Skin epidermis (tissue), 12 donors: ENCODE measurements around the gene TTYH1.
"Not testable (repeated sequence)": the region's sequence is repeated elsewhere in the genome, so short reads cannot be mapped to it uniquely, and the experiment has no call there.

Experiments used
- H3K27ac ChIP-seq, 21 experiments: fragments of 200-600 bp; sonication (generic) in 11 of 21; one replicate each; pipeline ENCODE4 v1.5.0; 2020; ENCODE audit warnings: mild to moderate bottlenecking in 3 of 21, inconsistent platforms in 2 of 21, moderate library complexity in 2 of 21
- H3K4me3 ChIP-seq, 7 experiments: fragments of 200-600 bp; sonication (generic) in 2 of 7; one replicate each; pipeline ENCODE4 v1.5.0; 2020; ENCODE audit warnings: inconsistent platforms in 2 of 7, mild to moderate bottlenecking in 2 of 7, moderate library complexity in 1 of 7

TTYH1 gene

DNA sequence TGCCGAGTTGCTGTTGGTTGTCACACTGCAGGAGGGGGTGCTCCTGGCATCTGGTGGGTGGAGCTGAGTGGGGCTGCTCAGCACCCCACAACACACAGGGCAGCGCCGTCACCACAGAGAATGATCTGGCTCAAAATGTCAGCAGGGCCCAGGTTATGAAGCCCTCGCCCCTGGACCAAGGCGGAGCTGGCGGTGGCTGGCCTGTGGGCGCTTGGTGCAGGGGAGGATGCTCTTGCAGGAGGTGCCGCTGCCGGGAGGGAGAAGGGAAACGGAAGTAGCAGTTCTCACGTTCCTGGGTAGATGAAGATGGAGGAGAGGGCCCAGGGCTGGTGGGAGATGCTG lies 19.6 kb downstream of the TTYH1 start:
- H3K27ac ChIP-seq: no peak overlapping the region
- no peak overlapping the region for H3K4me3 ChIP-seq

DNA sequence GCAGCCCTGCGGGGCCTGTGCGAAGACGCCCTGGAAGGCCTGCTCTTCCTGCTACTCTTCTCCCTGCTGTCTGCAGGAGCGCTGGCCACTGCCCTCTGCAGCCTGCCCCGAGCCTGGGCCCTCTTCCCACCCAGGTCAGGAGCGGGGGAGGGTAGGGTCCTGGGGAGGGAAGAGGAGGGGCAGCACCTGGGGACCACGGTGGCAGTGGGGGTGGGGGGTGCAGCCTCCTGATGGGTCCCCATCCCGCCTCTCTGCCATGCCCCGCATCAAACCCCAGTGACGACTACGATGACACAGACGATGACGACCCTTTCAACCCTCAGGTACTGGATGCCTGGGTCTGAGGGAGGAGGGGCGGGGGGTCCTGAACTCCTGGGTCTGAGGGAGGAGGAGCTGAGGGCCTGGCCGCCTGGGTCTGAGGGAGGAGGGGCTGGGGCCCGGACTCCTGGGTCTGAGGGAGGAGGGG lies 20.3 kb downstream of the TTYH1 start:
- Histone ChIP-seq H3K4me3 (no peak overlapping the region), H3K27ac (no peak overlapping the region)

- no peak overlapping the region for H3K27ac ChIP-seq
These were observed 20.8 kb downstream of the TTYH1 start for GRCh38 chr19:54436031-54436523.

GRCh38 chr19:54436628-54437252 lies 21.5 kb downstream of the TTYH1 start:
- H3K4me3 ChIP-seq: no peak overlapping the region
- H3K27ac ChIP-seq: no peak overlapping the region

More at GRCh38 chr19:54436031-54436523, 20.8 kb downstream of the TTYH1 start:
- no peak overlapping the region for H3K4me3 ChIP-seq

GRCh38 chr19:54439174-54439851 lies 24.0 kb downstream of the TTYH1 start:
- Histone ChIP-seq H3K4me3 (no peak overlapping the region), H3K27ac (no peak overlapping the region)

DNA sequence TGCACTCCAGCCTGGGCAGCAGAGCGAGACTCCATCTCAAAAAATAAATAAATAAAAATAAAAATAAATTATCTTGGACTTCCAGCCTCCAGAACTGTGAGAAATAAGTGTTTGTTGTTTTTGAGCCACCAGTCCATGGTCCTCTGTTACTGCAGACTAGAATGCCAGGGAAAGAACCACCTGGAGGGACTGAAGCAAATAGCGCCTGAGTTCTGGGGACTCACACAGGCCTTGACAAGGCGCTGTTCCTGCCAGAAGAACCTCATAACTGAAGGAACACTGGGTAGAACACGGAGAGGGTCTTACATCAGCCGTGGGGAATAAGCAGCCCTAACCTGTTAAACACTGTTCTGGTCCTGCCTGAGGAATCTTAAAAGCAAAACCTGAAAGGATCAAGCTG lies 25.4 kb downstream of the TTYH1 start:
- Histone ChIP-seq H3K4me3 (no peak overlapping the region), H3K27ac (no peak overlapping the region)

DNA sequence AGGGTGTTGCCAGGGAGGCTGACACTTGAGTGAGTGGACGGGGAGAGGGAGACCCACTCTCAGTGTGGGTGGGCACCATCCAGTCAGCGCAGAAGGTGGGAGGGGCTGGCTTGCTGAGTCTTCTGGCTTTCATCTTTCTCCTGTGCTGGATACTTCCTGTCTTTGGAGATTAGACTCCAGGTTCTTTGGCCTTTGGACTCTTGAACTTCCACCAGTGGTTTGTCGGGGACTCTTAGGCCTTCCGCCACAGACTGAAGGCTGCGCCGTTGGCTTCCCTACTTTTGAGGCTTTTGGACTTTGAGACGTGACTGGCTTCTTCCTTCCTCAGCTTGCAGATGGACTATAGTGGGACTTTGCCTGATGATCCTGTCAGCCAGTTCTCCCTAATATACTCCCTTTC lies 29.5 kb downstream of the TTYH1 start:
- Histone ChIP-seq H3K27ac (no peak overlapping the region), H3K4me3 (no peak overlapping the region)

DNA sequence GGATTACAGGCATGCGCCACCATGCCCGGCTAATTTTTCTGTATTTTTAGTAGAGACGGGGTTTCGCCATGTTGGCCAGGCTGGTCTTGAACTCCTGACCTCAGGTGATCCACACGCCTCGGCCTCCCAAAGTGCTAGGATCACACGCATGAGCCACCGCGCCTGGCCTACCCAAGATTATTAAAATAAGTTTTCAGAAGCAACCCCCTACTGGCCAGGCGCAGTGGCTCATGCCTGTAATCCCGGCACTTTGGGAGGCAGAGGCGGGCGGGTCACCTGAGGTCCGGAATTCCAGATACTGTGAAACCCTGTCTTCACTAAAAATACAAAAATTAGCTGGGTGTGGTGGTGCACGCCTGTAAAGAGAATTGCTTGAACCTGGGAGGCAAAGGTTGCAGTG lies 31.1 kb downstream of the TTYH1 start:
- peak overlapping the region in 2 of 21 experiments; percentile 7 to 13 for H3K27ac ChIP-seq
- H3K4me3 ChIP-seq: not testable (repeated sequence)

- H3K27ac ChIP-seq: peak overlapping the region; percentile 87 to 99 (median 97)
- H3K4me3 ChIP-seq: peak overlapping the region; percentile 62 to 94 (median 89)
These were observed 32.9 kb downstream of the TTYH1 start for GRCh38 chr19:54448040-54448773.

DNA sequence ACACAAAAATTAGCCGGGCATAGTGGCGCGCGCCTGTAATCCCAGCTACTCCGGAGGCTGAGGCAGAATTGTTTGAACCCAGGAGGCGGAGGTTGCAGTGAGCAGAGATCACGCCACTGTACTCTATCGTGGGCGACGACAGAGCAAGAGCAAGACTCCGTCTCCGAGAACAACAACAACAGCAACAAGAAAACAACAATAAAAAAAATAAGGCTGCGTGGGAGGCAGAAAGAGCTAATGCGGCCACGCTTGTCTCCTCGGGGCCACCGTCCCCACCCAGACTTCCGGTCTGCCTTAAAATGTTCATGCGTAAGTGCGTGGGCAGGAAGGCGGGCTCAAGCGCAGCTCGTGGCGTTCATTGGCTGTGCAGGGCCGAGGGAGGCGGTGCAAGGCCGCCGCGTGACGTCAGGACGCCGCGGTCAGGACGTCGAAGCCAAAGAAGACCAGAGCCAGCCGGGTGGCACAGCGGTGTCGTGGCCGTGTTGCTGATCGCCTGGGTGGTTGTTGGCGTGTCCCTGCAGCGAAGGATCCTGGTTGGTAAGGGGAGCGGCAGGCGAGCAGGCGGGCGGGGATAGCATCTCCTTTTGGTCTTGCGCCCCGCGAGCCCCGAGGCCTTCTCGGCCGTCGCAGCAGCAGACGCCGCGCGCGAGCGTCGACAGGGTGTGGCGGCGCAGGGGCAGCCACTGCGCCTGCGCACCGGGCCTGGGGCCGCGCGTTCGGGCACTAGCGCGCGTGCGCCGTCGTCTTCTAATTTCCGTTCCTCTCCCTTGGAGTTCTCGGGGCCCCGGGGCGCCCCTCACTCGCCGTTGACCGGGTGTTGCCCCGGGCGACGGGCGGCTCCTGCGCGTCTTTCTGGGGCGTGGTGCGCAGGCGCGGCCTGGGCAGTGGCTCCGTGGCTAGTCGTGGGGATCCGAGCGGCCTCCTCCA lies 33.8 kb downstream of the TTYH1 start, which contains the start of gene LENG8:
Gene LENG8, plus strand, starts transcription at position 426 of the 927 bp plus-strand sequence. CDS start 2,146 bp downstream, outside the sequence.
- Histone ChIP-seq H3K27ac (peak within 1 kb of the TSS; percentile 87 to 99 (median 97)), H3K4me3 (peak within 1 kb of the TSS; percentile 62 to 94 (median 89))

- Histone ChIP-seq H3K4me3 (peak overlapping the region; percentile 62 to 94 (median 89)), H3K27ac (peak overlapping the region; percentile 87 to 99 (median 97))
These were observed 34.4 kb downstream of the TTYH1 start for GRCh38 chr19:54449701-54450069.

DNA sequence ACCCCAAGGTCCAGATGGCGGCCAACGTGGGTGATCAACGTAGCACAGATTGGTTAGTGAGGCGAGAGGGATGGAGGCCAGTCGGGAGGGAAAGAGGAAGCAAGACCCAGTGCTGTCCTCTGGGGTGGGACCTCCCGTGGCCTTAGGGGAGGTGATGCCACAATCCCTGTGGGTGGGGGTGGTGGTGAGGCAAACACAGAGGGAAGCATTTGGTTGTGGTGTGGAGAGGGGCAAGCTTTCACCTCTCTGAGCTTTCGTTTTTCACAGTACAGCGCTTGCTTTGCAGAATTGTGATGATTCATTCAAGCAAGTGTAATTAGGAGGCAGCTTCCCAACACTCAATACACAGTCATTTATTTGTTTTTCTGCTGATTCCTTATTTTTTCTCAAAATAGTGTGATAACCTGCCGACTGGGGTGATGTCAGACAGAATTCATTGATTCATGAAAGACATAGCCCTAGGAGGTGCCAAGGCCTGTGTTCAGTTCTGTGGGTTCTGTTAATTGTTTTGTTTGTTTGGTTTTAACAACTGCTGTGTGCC lies 36.1 kb downstream of the TTYH1 start:
- no peak overlapping the region for H3K4me3 ChIP-seq
- H3K27ac ChIP-seq: peak overlapping the region in 5 of 21 experiments; percentile 5 to 99 (median 44)

DNA sequence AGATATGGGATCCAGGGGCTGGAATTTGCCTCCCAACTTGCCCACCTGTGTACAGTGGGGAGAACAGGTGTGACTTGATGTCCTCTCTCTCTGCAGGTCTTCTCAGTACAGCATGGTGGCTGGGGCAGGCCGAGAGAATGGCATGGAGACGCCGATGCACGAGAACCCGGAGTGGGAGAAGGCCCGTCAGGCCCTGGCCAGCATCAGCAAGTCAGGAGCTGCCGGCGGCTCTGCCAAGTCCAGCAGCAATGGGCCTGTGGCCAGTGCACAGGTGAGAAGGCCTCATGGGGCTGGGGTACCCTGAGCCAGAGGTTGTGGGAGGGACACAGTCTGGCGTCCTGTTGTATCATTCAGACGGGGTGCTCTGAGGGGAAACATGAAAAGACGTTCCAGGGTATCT lies 36.7 kb downstream of the TTYH1 start:
- H3K4me3 ChIP-seq: no peak overlapping the region
- H3K27ac ChIP-seq: peak overlapping the region in 1 of 21 experiments; percentile 11

DNA sequence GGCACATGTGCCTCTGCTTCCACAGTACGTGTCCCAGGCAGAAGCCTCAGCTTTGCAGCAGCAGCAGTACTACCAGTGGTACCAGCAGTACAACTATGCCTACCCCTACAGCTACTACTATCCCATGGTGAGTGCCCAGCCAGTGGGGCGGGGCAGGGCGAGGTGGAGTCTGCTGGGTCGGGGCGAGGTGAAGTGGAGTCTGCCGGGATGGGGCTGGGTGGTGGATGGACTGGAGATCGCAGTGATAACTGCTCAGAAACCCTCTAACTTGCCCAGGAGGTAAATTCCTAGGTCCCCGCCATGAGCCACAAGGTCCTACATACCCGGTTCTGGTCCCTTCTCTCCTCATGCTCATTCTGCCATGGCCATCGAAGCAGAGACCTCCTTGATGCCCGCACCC lies 37.4 kb downstream of the TTYH1 start:
- Histone ChIP-seq H3K27ac (no peak overlapping the region), H3K4me3 (no peak overlapping the region)

DNA sequence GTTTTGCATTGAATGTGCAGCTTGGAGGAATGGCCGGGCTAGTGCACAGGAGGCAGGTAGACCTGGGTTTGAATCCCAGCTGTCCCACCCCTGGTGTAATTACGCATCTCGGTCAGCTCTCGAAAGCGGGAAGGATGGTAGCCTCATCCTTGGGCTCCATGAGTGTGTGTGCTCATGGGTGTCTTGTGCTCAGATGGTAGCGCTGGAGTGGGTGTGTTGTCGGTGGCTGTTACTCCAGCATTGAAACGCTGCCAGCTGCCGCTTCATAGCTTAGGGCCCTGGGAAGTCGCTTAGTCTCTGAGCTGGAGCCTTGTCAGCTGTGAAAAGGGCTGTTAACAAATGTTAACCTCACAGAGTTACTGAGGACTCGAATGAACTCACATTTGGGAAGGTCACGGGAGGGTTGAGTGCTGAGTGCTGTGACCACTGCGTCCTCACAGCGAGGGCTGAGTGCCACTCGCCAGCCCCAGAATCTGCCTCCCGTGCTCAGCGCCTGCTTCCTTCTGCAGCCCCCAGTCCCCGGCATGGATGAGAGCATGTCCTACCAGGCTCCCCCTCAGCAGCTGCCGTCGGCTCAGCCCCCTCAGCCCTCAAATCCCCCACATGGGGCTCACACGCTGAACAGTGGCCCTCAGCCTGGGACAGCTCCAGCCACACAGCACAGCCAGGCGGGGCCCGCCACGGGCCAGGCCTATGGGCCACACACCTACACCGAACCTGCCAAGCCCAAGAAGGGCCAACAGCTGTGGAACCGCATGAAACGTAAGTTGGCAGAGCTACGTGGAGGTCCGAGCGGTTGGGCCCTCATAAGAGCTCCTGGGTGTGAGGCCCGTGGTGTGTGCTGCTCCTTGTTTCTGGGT lies 38.9 kb downstream of the TTYH1 start:
- H3K4me3 ChIP-seq: no peak overlapping the region
- H3K27ac ChIP-seq: no peak overlapping the region

GRCh38 chr19:54454781-54455675 lies 39.8 kb downstream of the TTYH1 start:
- Histone ChIP-seq H3K27ac (no peak overlapping the region), H3K4me3 (no peak overlapping the region)

DNA sequence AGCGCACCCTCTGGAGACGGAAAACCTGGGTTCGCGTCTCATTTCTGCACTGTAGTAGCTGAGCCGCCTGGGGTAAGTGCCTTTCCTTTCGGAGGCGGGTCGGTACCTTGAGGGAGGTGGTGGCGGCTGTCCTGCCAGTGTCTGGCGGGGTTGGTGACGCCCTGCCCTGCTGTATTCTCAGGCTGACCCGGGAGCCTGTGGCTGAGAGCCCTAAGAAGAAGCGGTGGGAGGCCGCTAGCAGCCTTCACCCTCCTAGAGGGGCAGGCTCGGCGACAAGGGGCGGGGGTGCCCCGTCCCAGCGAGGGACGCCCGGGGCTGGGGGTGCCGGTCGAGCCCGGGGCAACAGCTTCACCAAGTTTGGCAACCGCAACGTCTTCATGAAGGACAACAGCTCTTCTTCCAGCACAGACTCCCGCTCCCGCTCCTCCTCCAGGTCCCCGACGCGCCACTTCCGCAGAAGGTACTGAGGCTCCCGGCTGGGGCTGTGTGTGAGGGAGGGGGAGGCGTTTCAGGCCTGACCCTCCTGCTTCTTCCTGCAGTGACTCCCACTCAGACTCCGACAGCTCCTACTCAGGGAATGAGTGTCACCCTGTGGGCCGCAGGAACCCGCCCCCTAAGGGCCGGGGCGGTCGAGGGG lies 40.6 kb downstream of the TTYH1 start:
- Histone ChIP-seq H3K27ac (no peak overlapping the region), H3K4me3 (no peak overlapping the region)
